Measurements from ENCODE around the gene MICAL3.

- TF ChIP-seq SP1 (IDR thresholded peaks at IDR 0.05) (no peak), LEF1 (IDR thresholded peaks at IDR 0.05; ENCODE audit: borderline replicate concordance) (no peak), SUZ12 (IDR thresholded peaks at IDR 0.05) (no peak), FOXM1 (IDR thresholded peaks at IDR 0.05; ENCODE audit: borderline replicate concordance) (no peak), ARNT (IDR thresholded peaks at IDR 0.05) (no peak), BHLHE40 (IDR thresholded peaks at IDR 0.05; ENCODE audit: borderline replicate concordance) (no peak), HDGF (IDR thresholded peaks at IDR 0.05; ENCODE audit: borderline replicate concordance) (no peak), ZNF384 (IDR thresholded peaks at IDR 0.05) (no peak), TARDBP (IDR thresholded peaks at IDR 0.05) (no peak), PKNOX1 (IDR thresholded peaks at IDR 0.05) (no peak), FOXA1 (IDR thresholded peaks at IDR 0.05) (no peak), CTBP1 (IDR thresholded peaks at IDR 0.05; ENCODE audit: borderline replicate concordance) (no peak)
These were observed 237.1 kb downstream of the MICAL3 start for GRCh38 chr22:17787241-17787640.
